ENCODE data around the gene APLP2. TPM values are rescaled to one million over a fixed set of nuclear protein-coding genes. Genes with fewer than 3 reads are reported as not detected.

The APLP2 gene
- total RNA-seq, 2 donors from 2014 or later, result 493 to 557 TPM

DNA sequence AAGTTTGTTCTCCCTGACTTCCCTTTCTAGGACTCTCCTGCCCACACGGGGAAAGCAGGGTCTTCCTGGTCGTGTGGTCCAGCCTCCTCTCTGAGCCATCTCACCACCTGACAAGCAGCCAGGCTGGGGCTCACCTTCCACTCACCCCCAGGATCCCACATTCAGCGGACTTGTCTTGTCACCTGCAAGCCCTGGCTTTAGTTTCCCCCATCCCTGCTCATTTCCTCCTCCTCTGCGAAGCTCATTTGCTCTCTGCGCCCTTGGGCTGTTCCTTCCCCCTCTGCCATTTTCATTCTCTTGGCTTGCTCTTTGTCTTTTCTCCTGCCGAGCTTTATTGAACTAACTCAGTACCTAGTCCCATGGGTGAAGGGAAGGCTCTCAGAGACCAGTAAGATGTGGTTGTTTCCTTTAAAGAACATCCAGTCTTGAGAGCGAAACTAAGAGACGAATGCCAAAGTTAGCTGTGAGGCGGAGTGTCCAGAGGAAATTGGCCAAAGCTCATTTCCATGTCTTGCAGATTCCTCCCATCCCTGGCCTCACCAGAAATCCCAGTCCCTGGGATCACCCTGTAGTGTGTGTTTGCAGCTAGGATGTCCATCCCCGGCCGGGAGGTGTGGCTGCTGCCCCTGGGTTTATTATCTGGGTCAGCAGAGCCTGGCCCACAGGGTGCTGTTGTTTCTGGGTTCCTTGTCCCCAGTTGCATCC is 91.9 kb downstream of the APLP2 start:
- Histone ChIP-seq H3K9me3 (no peaks in the 10 kb centered on the region), H3K27ac (no peak overlapping the region), H3K27me3 (replicated peaks; ENCODE audit: insufficient read depth) (no peaks in the 10 kb centered on the region), H3K4me3 (no peak overlapping the region), H3K4me1 (ENCODE audit: control insufficient read depth in 1 of 2, low read depth in 2 of 2) (peaks cover 6 to 13% of the 10 kb centered on the region in 2 donors), H3K36me3 (no peaks in the 10 kb centered on the region)
- ATAC-seq (ENCODE audit: insufficient number of reproducible peaks, low FRiP score, low read depth) (no peak), DNase-seq (ENCODE audit: low spot score) (no peak)
- TF ChIP-seq, protein P1, sequence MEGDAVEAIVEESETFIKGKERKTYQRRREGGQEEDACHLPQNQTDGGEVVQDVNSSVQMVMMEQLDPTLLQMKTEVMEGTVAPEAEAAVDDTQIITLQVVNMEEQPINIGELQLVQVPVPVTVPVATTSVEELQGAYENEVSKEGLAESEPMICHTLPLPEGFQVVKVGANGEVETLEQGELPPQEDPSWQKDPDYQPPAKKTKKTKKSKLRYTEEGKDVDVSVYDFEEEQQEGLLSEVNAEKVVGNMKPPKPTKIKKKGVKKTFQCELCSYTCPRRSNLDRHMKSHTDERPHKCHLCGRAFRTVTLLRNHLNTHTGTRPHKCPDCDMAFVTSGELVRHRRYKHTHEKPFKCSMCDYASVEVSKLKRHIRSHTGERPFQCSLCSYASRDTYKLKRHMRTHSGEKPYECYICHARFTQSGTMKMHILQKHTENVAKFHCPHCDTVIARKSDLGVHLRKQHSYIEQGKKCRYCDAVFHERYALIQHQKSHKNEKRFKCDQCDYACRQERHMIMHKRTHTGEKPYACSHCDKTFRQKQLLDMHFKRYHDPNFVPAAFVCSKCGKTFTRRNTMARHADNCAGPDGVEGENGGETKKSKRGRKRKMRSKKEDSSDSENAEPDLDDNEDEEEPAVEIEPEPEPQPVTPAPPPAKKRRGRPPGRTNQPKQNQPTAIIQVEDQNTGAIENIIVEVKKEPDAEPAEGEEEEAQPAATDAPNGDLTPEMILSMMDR (IDR thresholded peaks at IDR 0.05), result no peak

DNA sequence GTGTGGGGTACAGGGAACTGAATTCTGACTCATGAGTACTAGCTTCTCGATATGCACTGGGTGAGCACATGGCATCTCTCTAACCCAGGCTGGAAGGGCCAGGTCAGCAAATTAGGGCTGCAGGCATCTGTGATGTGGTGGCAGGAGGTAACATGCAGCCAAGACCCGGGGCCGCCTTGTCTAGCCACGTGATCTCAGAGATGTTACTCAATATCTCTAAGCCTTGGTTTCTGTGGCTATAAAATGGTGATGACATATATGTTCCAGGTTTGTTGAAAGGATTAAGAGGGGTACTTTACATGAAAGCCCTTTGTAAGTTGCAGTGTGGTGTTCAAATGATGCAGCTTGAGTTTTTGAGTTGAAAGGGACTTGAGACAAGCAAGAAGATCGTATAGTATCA is 93.0 kb downstream of the APLP2 start:
- Histone ChIP-seq H3K27ac (no peak overlapping the region), H3K9me3 (no peaks in the 10 kb centered on the region), H3K36me3 (no peaks in the 10 kb centered on the region), H3K27me3 (replicated peaks; ENCODE audit: insufficient read depth) (no peaks in the 10 kb centered on the region), H3K4me1 (ENCODE audit: control insufficient read depth in 1 of 2, low read depth in 2 of 2) (peaks cover 6 to 13% of the 10 kb centered on the region in 2 donors), H3K4me3 (no peak overlapping the region)
- TF ChIP-seq, protein P1 (IDR thresholded peaks at IDR 0.05), result no peak
- DNase-seq (ENCODE audit: low spot score) (no peak), ATAC-seq (ENCODE audit: insufficient number of reproducible peaks, low FRiP score, low read depth) (no peak)

DNA sequence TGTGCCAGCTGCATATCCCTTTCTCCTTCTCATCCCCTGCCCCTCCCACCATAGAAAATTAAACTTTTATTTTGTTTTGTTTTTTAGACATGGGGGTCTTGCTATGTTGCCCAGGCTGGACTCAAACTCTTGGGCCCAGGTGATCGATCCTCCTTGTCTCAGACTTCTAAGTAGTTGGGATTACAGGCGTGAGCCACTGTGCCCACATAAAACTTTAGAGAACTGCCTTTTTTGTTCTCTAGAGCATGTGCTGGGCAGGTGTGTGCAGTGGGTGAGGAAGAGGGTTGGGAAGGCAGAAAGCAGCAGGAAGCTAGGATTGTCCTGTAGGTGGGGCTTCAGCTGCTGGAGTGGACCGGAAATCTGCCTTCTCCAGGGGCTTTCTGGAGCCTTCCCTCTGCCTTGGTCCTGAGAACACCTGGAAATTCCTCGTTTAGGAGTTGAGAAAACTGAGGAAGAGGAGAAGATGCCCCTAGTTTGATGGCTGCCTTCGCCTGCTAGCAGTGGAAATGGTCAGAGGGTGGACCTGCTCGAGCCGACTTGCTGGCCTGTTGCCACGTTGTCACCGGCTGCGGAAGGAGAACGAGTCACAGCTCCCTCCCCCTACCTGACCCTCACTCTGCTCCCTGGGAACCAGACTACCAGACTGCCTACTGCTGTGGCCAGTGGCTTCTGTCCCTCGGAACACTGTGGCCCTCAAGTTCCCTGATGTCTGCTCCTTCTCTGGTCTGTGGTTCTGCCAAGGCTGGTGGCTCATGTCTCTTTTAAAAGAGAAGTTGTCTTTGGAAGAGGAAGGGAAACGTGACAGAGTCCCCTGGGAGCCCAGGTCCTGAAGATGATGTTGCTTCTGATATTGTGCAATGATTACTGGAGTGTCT is 93.9 kb downstream of the APLP2 start:
- no peaks in the 10 kb centered on the region for H3K27me3 ChIP-seq (replicated peaks; ENCODE audit: insufficient read depth)
- no peak overlapping the region for H3K27ac ChIP-seq
- ATAC-seq (ENCODE audit: insufficient number of reproducible peaks, low FRiP score, low read depth) (no peak), DNase-seq (ENCODE audit: low spot score) (no peak)
- TF ChIP-seq, protein P1 (IDR thresholded peaks at IDR 0.05), result no peak
- H3K9me3 ChIP-seq, result no peaks in the 10 kb centered on the region
- H3K4me3 ChIP-seq, result no peak overlapping the region
- peaks cover 6 to 13% of the 10 kb centered on the region in 2 donors for H3K4me1 ChIP-seq (ENCODE audit: control insufficient read depth in 1 of 2, low read depth in 2 of 2)
- no peaks in the 10 kb centered on the region for H3K36me3 ChIP-seq

DNA sequence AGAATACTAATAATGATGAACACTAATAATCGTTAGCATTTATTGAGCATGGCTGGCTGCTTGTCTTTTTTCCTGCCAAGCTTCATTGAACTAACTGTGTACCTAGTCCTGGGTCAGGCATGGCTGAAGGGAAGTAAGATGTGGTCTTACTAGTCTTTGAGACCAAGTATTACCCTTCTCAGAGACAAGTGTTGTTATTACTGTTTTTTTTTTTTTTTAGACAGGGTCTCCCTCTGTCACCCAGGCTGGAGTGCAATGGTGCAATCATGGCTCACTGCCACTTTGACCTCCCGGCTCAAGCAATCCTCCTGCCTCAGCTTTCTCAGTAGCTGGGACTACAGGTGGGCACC is 94.5 kb downstream of the APLP2 start:
- H3K4me1 ChIP-seq (ENCODE audit: control insufficient read depth in 1 of 2, low read depth in 2 of 2), result peaks cover 6 to 13% of the 10 kb centered on the region in 2 donors
- H3K27me3 ChIP-seq (replicated peaks; ENCODE audit: insufficient read depth), result no peaks in the 10 kb centered on the region
- ATAC-seq (ENCODE audit: insufficient number of reproducible peaks, low FRiP score, low read depth), result no peak
- H3K27ac ChIP-seq, result no peak overlapping the region
- H3K9me3 ChIP-seq, result no peaks in the 10 kb centered on the region
- no peak for DNase-seq (ENCODE audit: low spot score)
- H3K36me3 ChIP-seq, result no peaks in the 10 kb centered on the region
- H3K4me3 ChIP-seq, result no peak overlapping the region
- TF ChIP-seq, protein P1 (IDR thresholded peaks at IDR 0.05), result no peak

Measured in thoracic aorta (tissue), 2 donors.